Right atrium auricular region (tissue), 2 donors: ENCODE measurements around the gene FBXL19. TPM values are rescaled to one million over a fixed set of nuclear protein-coding genes. Genes with fewer than 3 reads are reported as not detected.

Experiments
- DNase-seq: peaks from one replicate; pipeline ENCODE4 v3.0.0-alpha.2; 2019; ENCODE audit warnings: low spot score
- H3K27ac ChIP-seq, 2 donors: fragments of 200-600 bp; sonication (generic); 1 replicate in 1 of 2; 2 replicates in 1 of 2; pipeline ENCODE4 v1.5.1; 2016 to 2019
- H3K27me3 ChIP-seq, 2 donors: fragments of 200-600 bp; sonication (generic); one replicate each; pipeline versions ENCODE4 v1.5.1 to v1.6.0; 2017 to 2019
- H3K36me3 ChIP-seq: fragments of 200-600 bp; sonication (generic); one replicate; pipeline ENCODE4 v1.5.1; 2016
- H3K4me1 ChIP-seq, 2 donors: fragments of 200-600 bp; sonication (generic); one replicate each; pipeline versions ENCODE4 v1.5.1 to v1.6.0; 2017 to 2019
- H3K4me3 ChIP-seq, 2 donors: fragments of 200-600 bp; sonication (generic); 1 replicate in 1 of 2; 2 replicates in 1 of 2; pipeline ENCODE4 v1.5.1; 2017 to 2019; ENCODE audit warnings: mild to moderate bottlenecking in 1 of 2, moderate library complexity in 1 of 2
- H3K9me3 ChIP-seq, 2 donors: fragments of 200-600 bp; sonication (generic); one replicate each; pipeline ENCODE4 v1.5.1; 2019
- total RNA-seq, 2 donors: library from RNA; depleted of rRNA; stranded (reverse); fragments of >200 nt; gene quantifications; one replicate each; pipeline ENCODE4 v1.1.0, GENCODE V29; 2016
- TF ChIP-seq, protein P1 (sequence below), 2 donors: fragments of 200-600 bp; sonication (generic); IDR thresholded peaks; one replicate each; pipeline ENCODE4 v1.5.1; 2019; ENCODE audit warnings: antibody characterized with exemption in 2 of 2

Gene FBXL19
- total RNA-seq, 2 donors from 2014 or later = 5.7 to 7.9 TPM

DNA sequence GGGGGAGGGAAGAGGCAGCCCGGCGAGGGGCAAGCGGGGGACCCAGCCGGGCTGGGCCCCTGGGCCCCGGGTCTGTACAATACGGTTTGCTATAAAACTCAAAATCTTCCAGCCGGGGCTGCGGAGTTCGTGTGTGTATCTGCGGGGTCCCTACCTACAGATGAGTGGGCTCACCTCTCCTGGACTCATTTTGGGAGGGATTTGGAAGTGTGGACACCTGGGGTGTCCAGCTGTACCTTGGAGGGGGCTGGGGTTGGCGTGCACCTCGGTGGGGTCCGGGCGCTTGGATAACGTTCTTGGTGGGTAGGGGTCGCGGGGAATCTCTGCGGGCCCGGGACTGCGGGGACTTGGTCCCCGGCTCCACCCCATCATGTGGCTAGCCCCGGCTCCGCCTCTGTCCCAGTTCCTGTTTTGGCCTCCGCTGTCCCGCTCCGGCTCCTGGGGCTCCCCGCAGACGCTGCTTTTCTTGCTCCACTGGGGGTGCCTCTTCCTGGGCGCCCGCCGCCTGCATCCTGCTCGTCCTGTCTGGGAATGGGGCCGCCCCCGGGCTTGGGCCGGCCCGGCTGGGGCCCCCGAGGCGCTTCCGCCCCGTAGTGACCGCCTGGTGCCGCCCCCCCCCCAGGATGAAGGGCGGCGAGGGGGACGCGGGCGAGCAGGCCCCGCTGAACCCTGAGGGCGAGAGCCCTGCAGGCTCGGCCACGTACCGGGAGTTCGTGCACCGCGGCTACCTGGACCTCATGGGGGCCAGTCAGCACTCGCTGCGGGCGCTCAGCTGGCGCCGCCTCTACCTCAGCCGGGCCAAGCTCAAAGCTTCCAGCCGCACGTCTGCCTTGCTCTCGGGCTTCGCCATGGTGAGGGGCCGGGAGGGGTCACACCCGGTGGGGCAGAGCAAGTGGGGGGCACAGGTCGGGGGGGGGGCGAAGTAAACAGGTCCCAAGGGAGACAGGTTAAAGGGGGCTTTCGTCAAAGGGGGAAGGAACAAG lies 25.6 kb downstream of the FBXL19 start, which contains the start of gene ORAI3:
Gene ORAI3 (plus strand): TSS at position 402 of the 983 bp plus-strand sequence. CDS start 222 bp downstream, at position 624.
- no peaks in the 10 kb centered on the region for H3K9me3 ChIP-seq
- H3K27me3 ChIP-seq = no peaks in the 10 kb centered on the region
- peaks cover 0 to 48% of the 10 kb centered on the region in 2 donors for H3K4me1 ChIP-seq
- H3K4me3 ChIP-seq = peak within 1 kb of the TSS; percentile 80 to 99
- TF ChIP-seq, protein P1, sequence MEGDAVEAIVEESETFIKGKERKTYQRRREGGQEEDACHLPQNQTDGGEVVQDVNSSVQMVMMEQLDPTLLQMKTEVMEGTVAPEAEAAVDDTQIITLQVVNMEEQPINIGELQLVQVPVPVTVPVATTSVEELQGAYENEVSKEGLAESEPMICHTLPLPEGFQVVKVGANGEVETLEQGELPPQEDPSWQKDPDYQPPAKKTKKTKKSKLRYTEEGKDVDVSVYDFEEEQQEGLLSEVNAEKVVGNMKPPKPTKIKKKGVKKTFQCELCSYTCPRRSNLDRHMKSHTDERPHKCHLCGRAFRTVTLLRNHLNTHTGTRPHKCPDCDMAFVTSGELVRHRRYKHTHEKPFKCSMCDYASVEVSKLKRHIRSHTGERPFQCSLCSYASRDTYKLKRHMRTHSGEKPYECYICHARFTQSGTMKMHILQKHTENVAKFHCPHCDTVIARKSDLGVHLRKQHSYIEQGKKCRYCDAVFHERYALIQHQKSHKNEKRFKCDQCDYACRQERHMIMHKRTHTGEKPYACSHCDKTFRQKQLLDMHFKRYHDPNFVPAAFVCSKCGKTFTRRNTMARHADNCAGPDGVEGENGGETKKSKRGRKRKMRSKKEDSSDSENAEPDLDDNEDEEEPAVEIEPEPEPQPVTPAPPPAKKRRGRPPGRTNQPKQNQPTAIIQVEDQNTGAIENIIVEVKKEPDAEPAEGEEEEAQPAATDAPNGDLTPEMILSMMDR (IDR thresholded peaks at IDR 0.05) = peak in 1 of 2 donors; percentile 17
- H3K36me3 ChIP-seq = peaks cover 6% of the 10 kb centered on the region
- DNase-seq = peak; percentile 82
- H3K27ac ChIP-seq = peak within 1 kb of the TSS; percentile 95 to 96

DNA sequence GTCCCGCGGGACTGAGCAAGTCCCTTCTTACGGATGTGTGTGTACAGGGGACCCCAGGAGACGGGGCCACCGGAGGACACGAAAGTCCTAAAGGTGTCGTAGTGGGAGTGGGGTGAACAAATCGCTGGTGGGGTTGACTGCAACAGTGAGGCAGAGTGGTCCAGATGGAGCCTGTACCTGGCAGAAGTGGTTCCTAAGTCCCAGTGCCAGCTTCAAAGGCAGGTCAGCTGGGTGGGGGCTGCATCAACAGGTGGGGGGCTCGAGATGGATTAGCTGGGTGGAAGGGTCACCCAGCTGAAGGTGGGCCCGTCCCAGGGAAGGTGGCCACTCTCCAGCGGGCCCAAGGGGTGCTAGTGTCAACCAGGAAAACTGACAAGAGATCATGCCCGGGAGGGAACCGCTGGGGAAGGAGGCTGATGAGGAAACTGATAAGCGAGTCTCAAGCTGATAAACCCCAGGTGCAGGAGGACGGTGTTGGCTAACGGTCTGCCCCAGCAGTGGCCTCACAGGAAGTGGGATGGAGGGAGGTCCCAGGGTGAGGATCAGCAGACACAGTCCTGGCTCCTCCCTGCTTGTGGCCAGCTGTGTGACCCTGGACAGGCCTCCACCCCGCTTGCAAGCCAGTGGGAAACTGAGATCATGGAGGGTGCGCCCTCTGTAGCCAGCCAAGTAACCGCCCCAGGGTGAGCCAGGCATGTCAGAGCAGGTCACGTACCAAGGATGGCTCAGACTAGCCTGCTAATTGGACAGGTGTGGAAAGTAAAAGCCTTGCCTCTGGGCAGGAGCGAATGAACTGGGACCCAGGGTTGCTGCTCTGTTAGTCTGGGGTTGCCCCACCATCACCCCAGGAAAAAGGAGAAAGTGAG lies 26.5 kb downstream of the FBXL19 start:
- peak overlapping the region; percentile 80 to 99 for H3K4me3 ChIP-seq
- peak overlapping the region; percentile 95 to 96 for H3K27ac ChIP-seq
- TF ChIP-seq, protein P1 (IDR thresholded peaks at IDR 0.05) = no peak
- no peaks in the 10 kb centered on the region for H3K9me3 ChIP-seq
- no peaks in the 10 kb centered on the region for H3K27me3 ChIP-seq
- H3K4me1 ChIP-seq = peaks cover 0 to 52% of the 10 kb centered on the region in 2 donors
- H3K36me3 ChIP-seq = no peaks in the 10 kb centered on the region
- peak; percentile 97 for DNase-seq

DNA sequence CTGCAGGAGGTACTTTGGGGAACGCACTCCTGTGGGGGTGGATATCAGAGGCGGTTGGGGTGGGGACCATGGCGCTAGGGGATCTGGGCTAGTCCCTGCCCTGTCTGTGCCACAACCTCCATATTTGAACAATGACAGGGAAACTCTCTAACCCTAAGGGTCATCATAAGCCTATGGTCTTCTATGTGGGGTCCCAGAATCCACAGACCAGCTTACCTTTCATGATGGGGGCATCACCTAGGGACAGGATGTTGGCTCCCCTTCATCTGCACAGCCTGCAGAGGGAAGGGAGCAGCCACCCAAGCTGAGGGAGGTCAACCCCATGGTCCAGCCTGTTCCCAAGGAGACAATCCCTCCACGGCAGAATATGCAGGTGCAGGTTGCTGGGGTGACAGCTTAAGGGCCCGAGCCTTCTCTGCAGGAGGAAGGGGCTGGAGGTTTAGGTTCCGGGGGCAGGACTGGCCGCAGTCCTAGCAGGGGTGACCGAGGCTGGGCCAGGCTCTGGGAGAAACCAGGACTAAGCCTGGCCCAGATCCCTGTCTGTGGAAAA lies 27.2 kb downstream of the FBXL19 start:
- no peaks in the 10 kb centered on the region for H3K9me3 ChIP-seq
- no peak for DNase-seq
- TF ChIP-seq, protein P1 (IDR thresholded peaks at IDR 0.05) = no peak
- H3K27me3 ChIP-seq = no peaks in the 10 kb centered on the region
- H3K27ac ChIP-seq = peak overlapping the region; percentile 95 to 96
- H3K4me1 ChIP-seq = peaks cover 0 to 52% of the 10 kb centered on the region in 2 donors
- no peaks in the 10 kb centered on the region for H3K36me3 ChIP-seq
- H3K4me3 ChIP-seq = peak overlapping the region in 1 of 2 donors; percentile 99

DNA sequence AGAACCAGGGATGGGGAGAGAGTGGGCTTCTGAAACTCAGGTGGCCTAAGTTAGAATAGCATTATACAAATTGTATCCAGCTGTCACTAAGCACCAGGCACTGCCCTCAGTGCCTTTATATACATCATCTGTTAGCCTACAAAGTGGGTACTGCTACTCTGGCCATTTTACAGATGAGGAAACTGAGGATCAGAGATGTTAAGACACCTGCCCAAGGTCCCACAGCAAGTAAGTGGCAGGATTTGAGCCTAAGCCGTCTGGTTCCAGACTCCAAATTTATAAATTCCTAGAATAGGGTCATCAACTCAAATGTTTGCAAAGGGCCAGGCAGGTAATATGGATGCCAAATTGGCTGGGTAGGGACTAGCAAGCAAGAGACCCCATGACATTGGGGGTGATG lies 27.8 kb downstream of the FBXL19 start:
- no peaks in the 10 kb centered on the region for H3K27me3 ChIP-seq
- no peak overlapping the region for H3K4me3 ChIP-seq
- H3K36me3 ChIP-seq = no peaks in the 10 kb centered on the region
- H3K27ac ChIP-seq = peak overlapping the region; percentile 95 to 96
- H3K4me1 ChIP-seq = peaks cover 0 to 52% of the 10 kb centered on the region in 2 donors
- TF ChIP-seq, protein P1 (IDR thresholded peaks at IDR 0.05) = no peak
- no peak for DNase-seq
- H3K9me3 ChIP-seq = no peaks in the 10 kb centered on the region

DNA sequence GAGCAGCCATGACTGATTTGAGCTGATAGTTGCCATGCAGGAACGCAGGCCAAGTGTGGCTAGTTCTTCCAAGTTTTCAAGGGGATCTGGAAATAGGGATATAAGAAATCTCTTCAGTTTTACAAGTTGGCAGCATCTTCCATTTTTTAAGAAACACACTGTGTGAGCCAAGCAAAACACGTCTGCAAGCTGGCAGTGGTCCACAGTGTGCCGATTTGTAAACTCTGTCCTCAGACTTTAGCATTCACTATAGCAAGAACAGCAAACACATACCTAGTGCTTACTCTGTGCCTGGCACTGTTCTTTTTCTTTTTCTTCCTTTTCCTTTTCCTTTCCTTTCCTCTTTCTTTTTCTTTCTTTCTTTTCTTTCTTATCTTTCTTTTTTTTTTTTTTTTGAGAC lies 28.4 kb downstream of the FBXL19 start:
- Histone ChIP-seq H3K9me3 (no peaks in the 10 kb centered on the region), H3K4me1 (peaks cover 0 to 57% of the 10 kb centered on the region in 2 donors), H3K4me3 (no peak overlapping the region), H3K27ac (peak overlapping the region in 1 of 2 donors; percentile 35), H3K27me3 (no peaks in the 10 kb centered on the region), H3K36me3 (no peaks in the 10 kb centered on the region)
- TF ChIP-seq, protein P1 (IDR thresholded peaks at IDR 0.05) = no peak
- peak; percentile 93 for DNase-seq
